Trophoblast cell (in vitro differentiated cells and primary cell): ENCODE data around the gene TMEM258.
A peak's percentile ranks its signal among the peaks of the same experiment; 100 is the strongest.

ENCODE experiments used
- DNase-seq, 2 donors: peaks; one replicate each; pipeline ENCODE4 v3.0.0-alpha.2; 2016
- H2AFZ ChIP-seq: 2 replicates; pipeline ENCODE4 v1.6.1; 2013; ENCODE audit warnings: low read length, moderate library complexity, mild to moderate bottlenecking; ENCODE audit not compliant: insufficient read depth, poor library complexity
- H2AK5ac ChIP-seq: 2 replicates; pipeline ENCODE4 v1.6.1; 2013; ENCODE audit warnings: mild to moderate bottlenecking, low read length
- H2BK120ac ChIP-seq: 2 replicates; pipeline ENCODE4 v1.6.1; 2013; ENCODE audit warnings: low read length, mild to moderate bottlenecking, moderate library complexity; ENCODE audit not compliant: insufficient read depth, poor library complexity
- H2BK12ac ChIP-seq: 2 replicates; pipeline ENCODE4 v1.6.1; 2013; ENCODE audit warnings: mild to moderate bottlenecking, low read length, moderate library complexity
- H2BK5ac ChIP-seq: 2 replicates; pipeline ENCODE4 v1.6.1; 2013; ENCODE audit warnings: low read length, low read depth, moderate library complexity, mild to moderate bottlenecking; ENCODE audit not compliant: poor library complexity
- H3K14ac ChIP-seq: 2 replicates; pipeline ENCODE4 v1.6.1; 2013; ENCODE audit warnings: mild to moderate bottlenecking, low read length
- H3K18ac ChIP-seq: 2 replicates; pipeline ENCODE4 v1.6.1; 2013; ENCODE audit warnings: mild to moderate bottlenecking, low read length
- H3K23ac ChIP-seq: 2 replicates; pipeline ENCODE4 v1.6.1; 2013; ENCODE audit warnings: low read length
- H3K27ac ChIP-seq: 2 replicates; pipeline ENCODE4 v1.5.1; 2013; ENCODE audit warnings: low read depth, mild to moderate bottlenecking, inconsistent platforms, low read length, moderate library complexity
- H3K27me3 ChIP-seq: 2 replicates; pipeline ENCODE4 v1.6.1; 2013; ENCODE audit warnings: inconsistent platforms, mild to moderate bottlenecking, low read length, moderate library complexity; ENCODE audit not compliant: insufficient read depth
- H3K36me3 ChIP-seq, 2 experiments: 1 replicate in 1 of 2; 2 replicates in 1 of 2; pipeline ENCODE4 v1.6.1; 2013; ENCODE audit warnings: low read length in 2 of 2, mild to moderate bottlenecking in 2 of 2, moderate library complexity in 1 of 2; ENCODE audit not compliant: insufficient read depth in 2 of 2, control insufficient read depth in 1 of 2
- H3K4ac ChIP-seq: 2 replicates; pipeline ENCODE4 v1.6.1; 2013; ENCODE audit warnings: low read depth, mild to moderate bottlenecking, low read length, moderate library complexity
- H3K4me1 ChIP-seq, 2 experiments: 1 replicate in 1 of 2; 2 replicates in 1 of 2; pipeline ENCODE4 v1.6.1; 2013; ENCODE audit warnings: low read length in 2 of 2, mild to moderate bottlenecking in 2 of 2, moderate library complexity in 1 of 2; ENCODE audit not compliant: insufficient read depth in 2 of 2, control insufficient read depth in 1 of 2
- H3K4me2 ChIP-seq: 2 replicates; pipeline ENCODE4 v1.6.1; 2013; ENCODE audit warnings: inconsistent platforms, mild to moderate bottlenecking, low read length, moderate library complexity
- H3K4me3 ChIP-seq: 2 replicates; pipeline ENCODE4 v1.5.1; 2013; ENCODE audit warnings: mild to moderate bottlenecking, low read depth, low read length, inconsistent platforms
- H3K79me1 ChIP-seq: one replicate; pipeline ENCODE4 v1.6.1; 2013; ENCODE audit warnings: low read length
- H3K79me2 ChIP-seq: 2 replicates; pipeline ENCODE4 v1.6.1; 2013; ENCODE audit warnings: low read length, mild to moderate bottlenecking; ENCODE audit not compliant: control insufficient read depth, insufficient read depth, poor library complexity
- H3K9ac ChIP-seq: 2 replicates; pipeline ENCODE4 v1.6.1; 2013; ENCODE audit warnings: mild to moderate bottlenecking, low read length
- H3K9me3 ChIP-seq: 2 replicates; pipeline ENCODE4 v1.6.1; 2013; ENCODE audit warnings: low read depth, mild to moderate bottlenecking, control low read depth, inconsistent platforms, low read length; ENCODE audit not compliant: insufficient read depth
- H4K12ac ChIP-seq: 2 replicates; pipeline ENCODE4 v1.6.1; 2013; ENCODE audit warnings: low read depth, mild to moderate bottlenecking, low read length, moderate library complexity
- H4K8ac ChIP-seq: 2 replicates; pipeline ENCODE4 v1.6.1; 2013; ENCODE audit warnings: low read depth, mild to moderate bottlenecking, low read length, moderate library complexity
- H4K91ac ChIP-seq: one replicate; pipeline ENCODE4 v1.6.1; 2013; ENCODE audit warnings: low read depth, mild to moderate bottlenecking, low read length, moderate library complexity
- WGBS: extraction: QIAGEN DNeasy Blood & Tissue Kit; methylation state at CpG from one replicate; pipeline ENCODE4 v1.1.7; 2013; ENCODE audit warnings: missing lambda C conversion rate; ENCODE audit not compliant: insufficient read length, insufficient coverage; ENCODE audit errors: extremely low coverage; 5-methylcytosine and 5-hydroxymethylcytosine counted together

Gene TMEM258

DNA sequence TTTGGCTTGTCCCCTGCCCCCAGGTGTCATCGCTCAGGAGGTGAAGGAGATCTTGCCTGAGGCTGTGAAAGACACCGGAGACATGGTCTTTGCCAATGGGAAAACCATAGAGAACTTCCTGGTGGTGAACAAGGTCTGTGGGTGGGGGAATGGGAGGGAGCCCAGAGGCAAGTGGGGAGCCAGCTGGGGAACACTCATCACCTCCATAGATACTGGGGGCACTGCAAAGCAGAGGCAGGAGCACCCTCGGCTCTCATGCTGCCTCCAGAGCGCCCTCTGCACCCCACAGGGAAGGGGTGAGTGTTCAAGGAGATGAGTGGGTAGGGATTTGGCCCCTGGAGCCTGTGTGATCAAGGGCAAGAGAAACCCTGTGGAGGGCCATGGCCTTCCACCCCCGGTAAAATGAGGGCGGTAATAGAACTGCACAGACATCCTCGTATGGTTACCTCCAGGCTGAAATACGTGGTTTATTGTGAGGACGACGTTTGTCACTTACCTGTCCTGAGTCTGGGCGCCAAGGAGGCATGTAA is 14.0 kb downstream of the TMEM258 start:
- Histone ChIP-seq H3K4me2 (no peak overlapping the region), H2BK5ac (no peak overlapping the region), H3K79me1 (peaks cover 6% of the 10 kb centered on the region), H3K4me3 (no peak overlapping the region), H2BK12ac (no peak overlapping the region), H3K4me1 (peaks cover 29% of the 10 kb centered on the region in 2 experiments), H4K91ac (no peak overlapping the region), H3K36me3 (peaks cover 15% of the 10 kb centered on the region in 2 experiments), H4K12ac (no peak overlapping the region), H2AK5ac (no peak overlapping the region), H3K9ac (no peak overlapping the region), H3K4ac (no peak overlapping the region), H3K27me3 (no peaks in the 10 kb centered on the region), H3K9me3 (peaks cover 5% of the 10 kb centered on the region), H2AFZ (no peak overlapping the region), H3K14ac (no peak overlapping the region), H3K27ac (no peak overlapping the region), H3K23ac (no peak overlapping the region), H3K79me2 (no peaks in the 10 kb centered on the region), H4K8ac (no peak overlapping the region), H3K18ac (no peak overlapping the region), H2BK120ac (no peak overlapping the region)
- no peak for DNase-seq
- no CpG with 5 or more reads among the region's 11 CpGs for WGBS

- peaks cover 25 to 26% of the 10 kb centered on the region in 2 experiments for H3K4me1 ChIP-seq
- WGBS = no CpG with 5 or more reads among the region's 67 CpGs
- no peak overlapping the region for H3K4me2 ChIP-seq
- H3K9me3 ChIP-seq = peaks cover 5% of the 10 kb centered on the region
- no peak overlapping the region for H2BK5ac ChIP-seq
- peaks cover 1% of the 10 kb centered on the region for H3K79me2 ChIP-seq
- no peak overlapping the region for H3K27ac ChIP-seq
- no peak overlapping the region for H3K18ac ChIP-seq
- H3K36me3 ChIP-seq = peaks cover 15% of the 10 kb centered on the region in 2 experiments
- no peak overlapping the region for H3K4me3 ChIP-seq
- H4K91ac ChIP-seq = no peak overlapping the region
- H2BK12ac ChIP-seq = no peak overlapping the region
- peak in 1 of 2 donors; percentile 49 for DNase-seq
- H3K14ac ChIP-seq = no peak overlapping the region
- H3K4ac ChIP-seq = no peak overlapping the region
- no peak overlapping the region for H4K12ac ChIP-seq
- no peak overlapping the region for H2AK5ac ChIP-seq
- H2AFZ ChIP-seq = no peak overlapping the region
- H3K9ac ChIP-seq = no peak overlapping the region
- H2BK120ac ChIP-seq = no peak overlapping the region
- H4K8ac ChIP-seq = no peak overlapping the region
- H3K27me3 ChIP-seq = no peaks in the 10 kb centered on the region
- no peak overlapping the region for H3K23ac ChIP-seq
- H3K79me1 ChIP-seq = peaks cover 10% of the 10 kb centered on the region
Measured at GRCh38 chr11:61777234-61778090, 14.9 kb downstream of the TMEM258 start.

- no peak overlapping the region for H2BK5ac ChIP-seq
- H2AFZ ChIP-seq = no peak overlapping the region
- H3K18ac ChIP-seq = no peak overlapping the region
- H3K79me2 ChIP-seq = peaks cover 6% of the 10 kb centered on the region
- H4K12ac ChIP-seq = no peak overlapping the region
- peaks cover 25 to 30% of the 10 kb centered on the region in 2 experiments for H3K4me1 ChIP-seq
- H3K14ac ChIP-seq = no peak overlapping the region
- WGBS = no CpG with 5 or more reads among the region's 9 CpGs
- H2BK120ac ChIP-seq = no peak overlapping the region
- peaks cover 5% of the 10 kb centered on the region for H3K9me3 ChIP-seq
- DNase-seq = peak; percentile 42 to 72
- no peak overlapping the region for H3K4ac ChIP-seq
- H3K27me3 ChIP-seq = no peaks in the 10 kb centered on the region
- no peak overlapping the region for H3K9ac ChIP-seq
- H3K23ac ChIP-seq = no peak overlapping the region
- H2AK5ac ChIP-seq = no peak overlapping the region
- no peak overlapping the region for H2BK12ac ChIP-seq
- H3K4me3 ChIP-seq = no peak overlapping the region
- H3K27ac ChIP-seq = no peak overlapping the region
- H4K91ac ChIP-seq = no peak overlapping the region
- H4K8ac ChIP-seq = no peak overlapping the region
- H3K79me1 ChIP-seq = peaks cover 18% of the 10 kb centered on the region
- peaks cover 14 to 15% of the 10 kb centered on the region in 2 experiments for H3K36me3 ChIP-seq
- H3K4me2 ChIP-seq = no peak overlapping the region
Measured at GRCh38 chr11:61776561-61777075, 15.8 kb downstream of the TMEM258 start.

DNA sequence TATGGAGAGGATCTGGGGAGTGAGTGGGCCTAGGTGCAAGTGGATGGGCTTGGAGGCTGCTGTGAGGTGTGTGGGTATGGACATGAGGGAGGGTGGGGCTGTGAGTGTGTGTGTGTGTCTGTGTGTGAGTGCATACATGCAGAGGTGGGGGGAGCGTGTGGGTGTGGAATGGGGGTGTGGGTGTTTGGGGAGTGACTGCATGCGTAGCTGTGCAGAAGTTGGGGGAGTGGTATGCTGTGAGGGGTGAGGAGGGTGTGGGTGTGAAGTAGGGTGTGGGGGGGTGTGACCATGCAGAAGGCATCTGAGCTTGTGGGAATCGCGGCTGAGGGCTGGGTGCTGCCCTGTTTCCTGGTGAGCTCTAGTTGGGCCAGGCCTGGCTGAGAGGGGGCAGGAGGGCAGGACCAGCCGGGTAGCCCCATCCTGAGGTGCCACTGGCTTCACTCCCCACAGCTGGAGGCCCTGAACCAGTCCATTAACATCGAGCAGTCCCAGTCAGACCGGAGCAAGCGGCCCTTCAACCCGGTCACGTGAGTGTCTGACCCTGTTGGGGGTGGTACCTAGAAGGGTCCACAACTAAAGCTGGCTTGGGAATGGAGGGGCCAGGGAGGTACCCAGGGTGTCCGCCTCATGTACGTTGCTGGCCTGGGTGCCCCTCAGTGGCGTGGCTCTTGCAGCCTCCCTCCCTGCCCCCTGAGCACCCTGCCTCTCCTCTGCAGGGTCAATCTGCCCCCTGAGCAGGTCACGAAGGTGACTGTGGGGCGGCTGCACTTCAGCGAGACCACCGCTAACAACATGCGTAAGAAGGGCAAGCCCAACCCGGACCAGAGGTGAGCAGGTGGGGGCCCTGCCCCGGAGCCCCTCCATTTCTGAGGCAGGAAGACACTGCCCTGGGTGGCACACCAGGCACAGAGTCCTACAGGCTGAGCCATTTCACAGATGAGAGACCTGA is 16.5 kb downstream of the TMEM258 start:
- Histone ChIP-seq H3K4me1 (peaks cover 23 to 33% of the 10 kb centered on the region in 2 experiments), H3K18ac (no peak overlapping the region), H3K27me3 (no peaks in the 10 kb centered on the region), H3K27ac (no peak overlapping the region), H2AFZ (no peak overlapping the region), H3K4ac (no peak overlapping the region), H3K9ac (no peak overlapping the region), H2BK120ac (no peak overlapping the region), H4K12ac (no peak overlapping the region), H3K4me2 (no peak overlapping the region), H3K36me3 (peaks cover 11 to 15% of the 10 kb centered on the region in 2 experiments), H4K91ac (no peak overlapping the region), H4K8ac (no peak overlapping the region), H3K79me2 (peaks cover 6% of the 10 kb centered on the region), H3K9me3 (peaks cover 5% of the 10 kb centered on the region), H3K79me1 (peaks cover 22% of the 10 kb centered on the region), H2BK12ac (no peak overlapping the region), H2BK5ac (no peak overlapping the region), H3K23ac (no peak overlapping the region), H3K14ac (no peak overlapping the region), H2AK5ac (peak overlapping the region; percentile 6), H3K4me3 (peak overlapping the region; percentile 5)
- no peak for DNase-seq
- WGBS = no CpG with 5 or more reads among the region's 20 CpGs
